Lung microvascular endothelial cell (primary cell): Measurements from ENCODE around the gene CD40. TPM values are rescaled to one million over a fixed set of nuclear protein-coding genes. Genes with fewer than 3 reads are reported as not detected.

Experiments used
- DNase-seq, 2 donors: peaks; one replicate each; pipeline versions ENCODE4 v3.0.0 to v3.0.0-alpha.2; 2010; ENCODE audit warnings: low read depth in 2 of 2
- total RNA-seq: library from RNA; depleted of rRNA; stranded (reverse); fragments of >200 nt; gene quantifications from 2 replicates; pipeline ENCODE4 v1.2.1, GENCODE V29; 2014

The CD40 gene
- total RNA-seq, 1 donor from 2014 or later = 2.2 TPM

DNA sequence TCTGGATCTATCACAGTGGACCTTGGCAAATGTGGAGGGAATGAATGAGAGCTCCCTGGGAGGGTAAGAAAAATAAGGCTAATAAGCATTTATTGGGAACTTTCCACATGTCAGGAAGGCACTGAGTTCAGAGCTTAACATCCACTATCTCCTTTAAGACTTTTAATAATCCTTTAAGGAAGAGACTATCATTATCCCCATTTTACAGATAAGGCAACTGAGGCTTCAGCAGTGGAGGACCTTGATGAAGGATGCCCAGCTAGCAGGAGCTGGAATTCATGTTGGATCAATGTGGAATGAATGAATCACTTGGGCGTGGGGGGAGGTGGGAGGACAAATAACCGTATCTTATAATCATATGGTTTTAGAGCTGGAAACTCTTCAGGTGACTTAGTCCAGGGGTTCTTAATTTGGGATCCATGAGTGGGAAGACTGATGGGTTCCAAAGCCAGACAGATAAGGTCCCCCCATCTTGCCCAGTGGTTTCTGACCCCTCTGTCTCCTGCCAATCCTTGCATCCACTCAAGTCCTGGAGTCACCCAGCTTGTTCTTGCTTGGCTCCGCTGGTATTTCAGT lies 54.9 kb downstream of the CD40 start:
- no peak for DNase-seq

DNA sequence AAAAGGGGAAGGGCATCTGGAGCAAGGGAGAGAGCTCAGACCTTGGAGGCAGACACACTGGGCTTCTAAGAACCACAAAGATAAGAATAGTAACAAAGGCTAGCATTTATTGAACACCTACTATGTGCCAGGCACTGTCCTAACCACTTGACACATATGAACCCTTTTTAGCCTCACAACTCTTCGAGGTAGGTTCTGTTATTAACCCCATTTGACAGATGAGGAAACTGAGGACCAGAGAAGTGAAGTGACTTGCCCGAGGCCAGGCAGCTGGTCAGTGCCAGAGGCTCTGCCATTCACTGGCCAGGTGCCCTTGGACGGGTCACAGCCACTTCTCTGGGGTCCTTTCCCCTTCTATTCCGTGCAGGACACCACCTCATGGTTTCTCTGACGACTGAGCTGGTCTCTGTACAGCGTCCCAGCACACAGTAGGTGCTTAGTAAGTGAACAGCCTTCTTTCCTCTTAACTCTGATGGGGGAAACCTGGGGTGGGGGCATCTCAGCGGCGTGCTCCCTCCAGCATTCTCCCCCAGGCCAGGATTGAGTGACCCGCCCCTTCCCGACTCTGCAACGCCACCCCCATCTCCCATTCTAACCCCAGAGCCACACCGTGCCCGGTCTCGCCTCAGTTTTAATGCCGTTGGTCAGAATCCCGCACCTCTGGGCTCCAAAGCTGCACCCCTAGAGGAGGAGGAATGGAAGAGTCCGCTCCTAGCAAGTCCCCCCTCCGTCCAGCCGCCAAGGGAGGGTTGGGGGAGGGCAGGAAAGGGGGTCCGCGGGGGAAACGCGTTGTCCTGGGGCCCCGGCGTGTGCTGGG lies 55.7 kb downstream of the CD40 start:
- DNase-seq = no peak

DNA sequence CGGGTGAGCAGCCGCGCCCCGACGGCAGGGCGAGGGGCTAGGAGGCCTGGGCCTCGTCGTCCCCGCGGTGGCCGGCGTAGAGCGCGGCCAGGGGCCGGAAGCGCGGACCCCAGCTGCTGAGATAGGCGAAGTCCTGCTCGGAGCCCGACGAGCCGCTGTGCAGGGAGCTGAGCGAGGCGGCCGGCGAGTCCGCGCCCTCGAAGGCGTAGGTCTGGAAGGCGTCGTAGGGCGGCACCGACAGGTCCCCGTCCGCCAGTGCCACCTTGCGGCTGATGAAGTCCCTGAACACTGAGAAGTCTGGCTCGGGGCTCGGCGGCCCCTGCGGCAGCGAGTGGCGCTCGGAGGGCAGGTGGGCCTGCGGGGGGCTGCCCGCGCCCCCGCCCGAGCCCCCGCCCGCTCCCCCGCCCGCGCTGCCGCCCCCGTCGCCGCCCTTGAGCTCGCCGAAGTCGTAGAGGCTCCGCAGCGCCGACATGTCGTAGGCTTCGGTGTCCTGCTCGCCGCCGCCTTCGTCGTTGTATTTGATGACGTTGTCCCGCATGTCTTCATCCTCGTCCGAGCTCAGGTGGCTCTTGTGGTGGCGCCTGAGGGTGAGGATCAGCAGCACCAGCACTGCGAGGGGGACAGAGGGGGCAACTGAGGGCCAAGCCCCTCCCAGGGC lies 56.5 kb downstream of the CD40 start:
- DNase-seq = peak; percentile 65 to 66

DNA sequence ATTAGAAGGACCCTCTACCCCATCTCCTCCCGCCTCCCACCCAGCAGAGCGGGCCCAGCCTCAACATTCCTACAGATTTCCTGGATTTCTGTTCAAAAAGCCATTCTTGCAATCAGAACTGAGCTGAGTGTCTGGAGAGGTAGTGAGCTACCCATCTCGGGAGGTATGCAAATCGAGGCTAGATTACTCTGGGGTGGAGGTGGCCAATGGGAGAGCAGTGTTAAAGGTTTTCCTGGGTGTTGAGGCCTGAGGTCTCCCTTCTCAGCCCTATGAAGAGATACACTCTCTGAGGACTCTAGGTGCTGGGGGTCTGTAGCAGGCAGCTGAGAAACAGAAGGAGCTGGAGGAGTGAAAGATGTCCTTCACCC lies 57.0 kb downstream of the CD40 start:
- no peak for DNase-seq

DNA sequence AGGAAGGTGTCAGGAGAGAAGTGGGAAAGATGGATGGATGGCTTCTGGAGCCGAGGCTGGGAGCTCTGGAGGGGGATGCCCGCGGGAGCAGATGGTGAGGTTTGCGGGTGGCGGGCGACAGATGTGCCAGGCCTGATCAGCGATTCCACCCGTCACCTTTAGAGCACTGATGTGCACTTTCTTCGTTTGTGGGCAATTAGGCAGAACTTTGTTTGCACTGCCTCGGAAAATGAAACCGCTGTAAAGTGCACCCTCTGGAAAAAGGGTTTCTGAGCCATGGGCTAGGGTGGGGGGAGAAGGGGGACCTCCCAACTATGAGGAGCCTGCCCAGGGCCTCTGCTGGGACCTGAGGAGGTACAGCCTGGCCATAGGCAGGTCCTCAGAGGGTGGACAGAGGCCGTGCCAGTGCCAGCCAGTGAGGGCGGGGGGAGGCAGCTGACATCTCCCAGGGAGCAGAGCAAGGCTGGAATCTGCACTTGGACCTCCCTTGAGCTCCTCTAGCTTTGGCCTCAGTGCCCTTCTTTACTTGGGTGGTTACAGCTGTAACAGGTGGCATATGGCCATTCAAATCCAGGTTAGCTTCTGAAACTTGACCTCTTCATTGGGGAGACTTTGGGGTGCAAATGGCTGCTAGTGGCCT lies 58.7 kb downstream of the CD40 start:
- no peak for DNase-seq

DNA sequence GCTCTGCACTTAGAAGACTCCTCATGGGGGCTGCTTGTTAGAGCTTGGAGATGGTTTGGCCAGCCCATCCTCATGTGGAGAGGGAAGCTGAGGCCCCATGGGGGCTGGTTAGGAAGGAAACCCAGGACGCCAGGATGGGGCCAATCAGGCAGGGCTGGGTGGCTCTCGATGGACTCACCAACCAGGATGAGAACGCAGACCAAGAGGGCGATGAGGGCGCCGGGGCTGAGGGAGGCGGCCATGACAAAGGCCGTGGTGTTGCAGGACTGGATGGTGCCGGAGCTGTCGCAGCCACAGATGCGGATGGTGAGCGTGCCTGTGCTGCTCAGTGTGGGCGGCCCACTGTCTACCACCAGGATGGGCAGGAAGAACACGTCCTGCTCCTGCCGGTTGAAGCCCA lies 59.7 kb downstream of the CD40 start:
- DNase-seq = no peak

DNA sequence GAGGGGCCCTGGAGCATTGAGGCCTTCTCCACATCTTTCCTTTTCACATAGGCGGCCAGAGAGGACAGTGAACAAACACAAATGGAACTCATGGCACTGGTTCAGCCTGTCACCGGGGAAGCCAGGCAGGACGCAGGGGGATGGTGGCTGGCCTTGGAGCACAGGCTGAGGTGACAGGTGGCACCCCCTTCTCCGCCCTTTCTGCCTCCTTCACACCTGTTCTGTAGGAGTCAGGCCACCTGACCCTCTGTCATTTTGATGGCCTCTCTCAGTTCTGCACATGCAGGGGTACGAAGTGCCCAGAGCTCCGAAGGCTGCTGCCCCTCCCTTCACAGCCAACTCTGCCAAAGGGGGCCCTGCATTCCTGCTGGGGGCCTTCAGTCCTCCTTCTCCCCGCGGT lies 60.8 kb downstream of the CD40 start:
- no peak for DNase-seq

Other genes with a start within 250 kb of the CD40 start
- gene ZSWIM1, start 237.1 kb upstream of the CD40 start, total RNA-seq = 2.4 and 4.0 TPM in 2 replicates
- gene SPATA25, start 230.7 kb upstream of the CD40 start, total RNA-seq = 0.44 and 0.79 TPM in 2 replicates
- 2.2 and 3.0 TPM in 2 replicates for gene NEURL2, start 227.1 kb upstream of the CD40 start, total RNA-seq
- gene CTSA, start 227.0 kb upstream of the CD40 start, total RNA-seq = 40.8 and 64.1 TPM in 2 replicates
- 4.4 and 4.8 TPM in 2 replicates for gene PLTP, start 206.2 kb upstream of the CD40 start, total RNA-seq
- gene PCIF1, start 183.6 kb upstream of the CD40 start, total RNA-seq = 7.8 and 9.5 TPM in 2 replicates
- gene ZNF335, start 146.1 kb upstream of the CD40 start, total RNA-seq = 4.4 and 8.9 TPM in 2 replicates
- gene MMP9, start 109.4 kb upstream of the CD40 start, total RNA-seq = under 0.01 TPM in 1 of 2 replicates, not detected in the other
- gene SLC12A5, start 89.1 kb upstream of the CD40 start, total RNA-seq = 0.20 and 0.44 TPM in 2 replicates
- 7.0 and 9.1 TPM in 2 replicates for gene NCOA5, start 28.4 kb upstream of the CD40 start, total RNA-seq
- gene CDH22, start 190.2 kb downstream of the CD40 start, total RNA-seq = under 0.01 and 0.79 TPM in 2 replicates